GM23338 (cell line): ENCODE measurements around the gene IGFL4. TPM values are rescaled to one million over a fixed set of nuclear protein-coding genes. Genes with fewer than 3 reads are reported as not detected.

Source experiments
- ATAC-seq: fragments of 200-7000 bp; cut with Tn5 transposase; 3 replicates; pipeline ENCODE4 v1.9.1; 2020
- DNase-seq: peaks from one replicate; pipeline ENCODE4 v3.0.0-alpha.2; 2015; ENCODE audit warnings: low spot score
- H2AFZ ChIP-seq: fragments of 200-600 bp; sonication (generic); 2 replicates; pipeline ENCODE4 v1.8.0; 2016; ENCODE audit warnings: antibody characterized with exemption, mild to moderate bottlenecking, moderate library complexity
- H3F3A ChIP-seq: fragments of 200-600 bp; sonication (generic); replicated peaks from 2 replicates; pipeline ENCODE4 v1.8.0; 2017; ENCODE audit warnings: antibody characterized with exemption, mixed run types, low read depth
- H3K27ac ChIP-seq: fragments of 200-600 bp; sonication (generic); 2 replicates; pipeline ENCODE4 v1.6.1; 2016; ENCODE audit warnings: low read depth
- H3K27me3 ChIP-seq: fragments of 200-600 bp; sonication (generic); 2 replicates; pipeline ENCODE4 v1.8.0; 2016; ENCODE audit warnings: mild to moderate bottlenecking, mixed run types, moderate library complexity; ENCODE audit not compliant: insufficient read depth
- H3K36me3 ChIP-seq: fragments of 200-600 bp; sonication (generic); 2 replicates; pipeline ENCODE4 v1.8.0; 2016; ENCODE audit warnings: mild to moderate bottlenecking; ENCODE audit not compliant: insufficient read depth
- H3K4me1 ChIP-seq: fragments of 200-600 bp; sonication (generic); 2 replicates; pipeline ENCODE4 v1.8.0; 2016; ENCODE audit warnings: mild to moderate bottlenecking, moderate library complexity; ENCODE audit not compliant: insufficient read depth
- H3K4me2 ChIP-seq: fragments of 200-600 bp; sonication (generic); 2 replicates; pipeline ENCODE4 v1.7.1; 2017; ENCODE audit warnings: mixed run types
- H3K4me3 ChIP-seq: fragments of 200-600 bp; sonication (generic); 2 replicates; pipeline ENCODE4 v1.6.1; 2016; ENCODE audit warnings: mixed run types
- H3K79me2 ChIP-seq: fragments of 200-600 bp; sonication (generic); replicated peaks from 2 replicates; pipeline ENCODE4 v1.8.0; 2017; ENCODE audit warnings: mild to moderate bottlenecking; ENCODE audit not compliant: insufficient read depth
- H3K9me2 ChIP-seq: fragments of 200-600 bp; sonication (generic); 2 replicates; pipeline ENCODE4 v1.8.0; 2017; ENCODE audit not compliant: insufficient read depth
- H4K20me1 ChIP-seq: fragments of 200-600 bp; sonication (generic); replicated peaks from 2 replicates; pipeline ENCODE4 v1.8.0; 2017; ENCODE audit warnings: mild to moderate bottlenecking; ENCODE audit not compliant: insufficient read depth
- H3K27ac Mint-ChIP-seq: 2 replicates; pipeline ENCODE4 v1.8.0; 2020; ENCODE audit warnings: inconsistent platforms, mild to moderate bottlenecking, moderate library complexity, mixed read lengths
- H3K27me3 Mint-ChIP-seq: 3 replicates; pipeline ENCODE4 v1.8.0; 2022; ENCODE audit warnings: low read depth, mild to moderate bottlenecking, moderate library complexity, mixed read lengths, inconsistent platforms; ENCODE audit not compliant: insufficient read depth, poor library complexity
- H3K36me3 Mint-ChIP-seq: 3 replicates; pipeline ENCODE4 v1.8.0; 2021; ENCODE audit warnings: low read depth, mild to moderate bottlenecking, inconsistent platforms, moderate library complexity, mixed read lengths
- H3K4me1 Mint-ChIP-seq: 3 replicates; pipeline ENCODE4 v1.8.0; 2020; ENCODE audit warnings: mild to moderate bottlenecking, inconsistent platforms, mixed read lengths
- H3K4me3 Mint-ChIP-seq: 3 replicates; pipeline ENCODE4 v1.8.0; 2021; ENCODE audit warnings: moderate library complexity, mild to moderate bottlenecking, inconsistent platforms, mixed read lengths
- H3K9me3 Mint-ChIP-seq: 3 replicates; pipeline ENCODE4 v1.8.0; 2020; ENCODE audit warnings: moderate library complexity, mild to moderate bottlenecking, inconsistent platforms, mixed read lengths
- CREB1 ChIP-seq: fragments of 250-450 bp; sonication (Bioruptor Pico); IDR thresholded peaks from 2 replicates; pipeline ENCODE4 v1.5.0; 2020; ENCODE audit warnings: low read depth, mild to moderate bottlenecking, moderate library complexity
- CTCF ChIP-seq, 2 experiments: fragments of 200-600 bp in 1 of 2; sonication (generic) in 1 of 2; conservative IDR thresholded peaks; 2 replicates each; pipeline versions ENCODE4 v1.5.1 to v1.6.1; 2016 to 2017; ENCODE audit warnings: antibody characterized with exemption in 2 of 2, low read depth in 2 of 2, mild to moderate bottlenecking in 2 of 2, moderate library complexity in 1 of 2
- ETS1 ChIP-seq: IDR thresholded peaks from 2 replicates; pipeline ENCODE4 v1.6.1; 2016; ENCODE audit warnings: antibody characterized with exemption
- EZH2 ChIP-seq: fragments of 200-600 bp; sonication (generic); IDR thresholded peaks from one replicate; pipeline ENCODE4 v1.8.0; 2017; ENCODE audit warnings: antibody characterized with exemption, mild to moderate bottlenecking, low read depth; ENCODE audit not compliant: unreplicated experiment
- EZH2phosphoT487 ChIP-seq: fragments of 200-600 bp; sonication (generic); IDR thresholded peaks from one replicate; pipeline ENCODE4 v1.8.1; 2018; ENCODE audit warnings: antibody characterized with exemption; ENCODE audit not compliant: unreplicated experiment
- JUNB ChIP-seq: IDR thresholded peaks from one replicate; pipeline ENCODE4 v1.6.1; 2016; ENCODE audit warnings: antibody characterized with exemption; ENCODE audit not compliant: unreplicated experiment
- POLR2AphosphoS5 ChIP-seq: IDR thresholded peaks from 2 replicates; pipeline ENCODE4 v1.6.1; 2016; ENCODE audit warnings: antibody characterized with exemption, low read depth
- ZNF114 ChIP-seq: fragments of 250-450 bp; sonication (Bioruptor Pico); IDR thresholded peaks from 2 replicates; pipeline ENCODE4 v1.5.0; 2020; ENCODE audit warnings: mild to moderate bottlenecking, moderate library complexity
- ZNF331 ChIP-seq: fragments of 250-450 bp; sonication (Bioruptor Pico); IDR thresholded peaks from 2 replicates; pipeline ENCODE4 v1.5.0; 2020; ENCODE audit warnings: low read depth, mild to moderate bottlenecking, moderate library complexity
- ZNF462 ChIP-seq: fragments of 250-450 bp; sonication (Bioruptor Pico); IDR thresholded peaks from 2 replicates; pipeline ENCODE4 v1.5.0; 2020; ENCODE audit warnings: mild to moderate bottlenecking, moderate library complexity
- polyA plus RNA-seq: library from polyadenylated mRNA; unstranded; fragments of >200 nt; fragmentation: Nextera tagmentation; extraction: Ambion mirVana; gene quantifications from 2 replicates; pipeline ENCODE4 v1.2.1, GENCODE V29; 2016
- total RNA-seq: library from RNA; depleted of rRNA; stranded (reverse); fragments of >200 nt; shearing (Covaris generic); gene quantifications from 2 replicates; pipeline ENCODE4 v1.2.3, GENCODE V29; 2014

The IGFL4 gene
- total and polyA plus RNA-seq, 2 experiments from 2014 or later: 0.06 to 0.87 TPM

- Histone ChIP-seq H3K4me3 (peak within 1 kb of the TSS; percentile 65), H3K36me3 (no peaks in the 10 kb centered on the region), H3K27ac (peak within 1 kb of the TSS; percentile 18; the same call in 1 of the 2 replicates), H3K27me3 (no peaks in the 10 kb centered on the region), H3K4me2 (peak within 1 kb of the TSS; percentile 90), H3K9me2 (no peaks in the 10 kb centered on the region), H4K20me1 (no peaks in the 10 kb centered on the region; the same call in 1 of the 2 replicates), H3F3A (peaks cover 7% of the 10 kb centered on the region; the same call in 1 of the 2 replicates), H2AFZ (0 out of 2 replicates have a peak within 1 kb of the TSS, but pooled peaks have one; percentile 38), H3K79me2 (peaks cover 13% of the 10 kb centered on the region), H3K4me1 (peaks cover 6% of the 10 kb centered on the region)
- Mint-ChIP-seq H3K4me3 (no peak within 1 kb of the TSS), H3K27me3 (peaks cover 10% of the 10 kb centered on the region), H3K9me3 (no peaks in the 10 kb centered on the region), H3K27ac (no peak within 1 kb of the TSS), H3K4me1 (peaks cover 22% of the 10 kb centered on the region), H3K36me3 (no peaks in the 10 kb centered on the region)
- DNase-seq: peak; percentile 100
- ATAC-seq: peak; percentile 93
- TF ChIP-seq POLR2AphosphoS5 (peak; percentile 83), CREB1 (CRISPR knock-in tag) (peak; percentile 89), ZNF114 (no peak)
Observed at GRCh38 chr19:45994998-45995714, 45.6 kb downstream of the IGFL4 start, which contains the start of gene CCDC61. CCDC61 (plus strand) TSS chr19:45995467; CDS start chr19:46003019, 7,552 bp downstream.

- DNase-seq: peak; percentile 58
- Mint-ChIP-seq H3K4me1 (peaks cover 18% of the 10 kb centered on the region), H3K4me3 (no peak overlapping the region), H3K9me3 (no peaks in the 10 kb centered on the region), H3K36me3 (no peaks in the 10 kb centered on the region), H3K27me3 (peaks cover 6% of the 10 kb centered on the region), H3K27ac (no peak overlapping the region)
- peak overlapping the region; percentile 53 for H3K4me3 ChIP-seq
- TF ChIP-seq ZNF331 (no peak), ZNF114 (no peak), ETS1 (no peak), EZH2 (no peak), CREB1 (CRISPR knock-in tag) (no peak), ZNF462 (no peak), CTCF (conservative IDR thresholded peaks at IDR 0.05; ENCODE audit: low read depth in 2 of 2) (no peak), JUNB (no peak), EZH2phosphoT487 (no peak)
- no peaks in the 10 kb centered on the region for H3K36me3 ChIP-seq
- H3K9me2 ChIP-seq: no peaks in the 10 kb centered on the region
- peaks cover 13% of the 10 kb centered on the region for H3K79me2 ChIP-seq
- 0 out of 2 replicates have a peak overlapping the region, but pooled peaks have one; percentile 38 for H2AFZ ChIP-seq
- H3K27me3 ChIP-seq: no peaks in the 10 kb centered on the region
- peak overlapping the region; percentile 75 for H3K4me2 ChIP-seq
- no peaks in the 10 kb centered on the region; the same call in 1 of the 2 replicates for H4K20me1 ChIP-seq
- H3F3A ChIP-seq: peaks cover under 1% of the 10 kb centered on the region; the same call in 1 of the 2 replicates
- H3K27ac ChIP-seq: peak overlapping the region; percentile 18; the same call in 1 of the 2 replicates
- ATAC-seq: peak; percentile 6
- H3K4me1 ChIP-seq: peaks cover 5% of the 10 kb centered on the region
Observed at GRCh38 chr19:45994456-45994997, 46.3 kb downstream of the IGFL4 start.
